Measurements from ENCODE around the gene PIP5K1B. TPM values are rescaled to one million over a fixed set of nuclear protein-coding genes. Genes with fewer than 3 reads are reported as not detected.

Gene PIP5K1B
- total and polyA plus RNA-seq, 10 of the 15 experiments (the other 5 are each of a cell fraction or from before 2014, with no cell fraction given): 6.8 to 16.3 (median 10.6) TPM

DNA sequence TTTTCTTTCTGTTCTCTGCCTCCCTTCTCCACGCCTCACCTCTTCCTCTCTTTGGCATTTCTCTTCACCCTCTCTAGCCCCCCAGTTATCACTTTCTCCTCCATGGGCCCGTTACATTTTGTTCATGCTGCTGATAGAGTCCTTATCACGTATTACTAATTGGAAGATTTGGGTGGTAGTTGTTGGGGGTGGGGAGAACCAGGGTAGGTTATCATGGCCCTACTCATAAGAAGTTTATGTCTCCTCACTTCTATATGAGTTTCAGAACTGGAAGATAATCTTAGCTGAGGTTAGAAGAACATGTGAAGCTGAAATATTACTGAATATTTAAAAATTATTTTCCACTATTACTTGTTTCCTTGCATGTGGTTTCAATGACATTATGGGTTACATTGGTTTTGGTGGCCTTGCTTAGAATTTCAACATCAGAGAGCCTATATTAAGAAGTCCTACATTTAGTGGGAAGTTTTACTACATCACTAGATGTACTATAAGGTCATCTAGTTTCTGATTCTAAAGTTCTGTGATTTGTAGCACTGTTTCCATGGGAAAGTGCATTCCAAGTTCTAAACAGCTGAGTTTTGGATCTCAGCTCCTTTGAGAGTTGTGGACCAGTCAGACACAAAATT, 36.8 kb downstream of the PIP5K1B start:
- POLR2A ChIA-PET: no interaction called here
- FAIRE-seq: no peak
- Histone ChIP-seq H4K20me1 (ENCODE audit: control insufficient read depth, insufficient read depth) (no peaks in the 10 kb centered on the region; the same call in 1 of the 2 replicates), H3K4me1 (ENCODE audit: control insufficient read depth, insufficient read depth, low read length) (no peaks in the 10 kb centered on the region), H3K27ac (ENCODE audit: control insufficient read depth, insufficient read depth) (no peak overlapping the region), H3K27me3 (replicated peaks in 1 of 2; ENCODE audit: control insufficient read depth in 2 of 2, insufficient read depth in 2 of 2, low read length in 1 of 2) (no peaks in the 10 kb centered on the region), H3K4me2 (ENCODE audit: control insufficient read depth, insufficient read depth) (no peak overlapping the region), H3K9ac (ENCODE audit: control insufficient read depth, insufficient read depth, low read length) (no peak overlapping the region), H3K4me3 (no peak overlapping the region), H2AFZ (ENCODE audit: control insufficient read depth, low read depth, low read length) (no peak overlapping the region), H3K36me3 (ENCODE audit: control insufficient read depth in 2 of 2, insufficient read depth in 2 of 2, low read length in 1 of 2) (no peaks in the 10 kb centered on the region; a peak in 1 of 4 replicates), H3K9me3 (replicated peaks; ENCODE audit: control insufficient read depth, insufficient read depth, low read length) (no peaks in the 10 kb centered on the region), H3K79me2 (ENCODE audit: control insufficient read depth, insufficient read depth, low read length) (no peaks in the 10 kb centered on the region)
- TF ChIP-seq DPF2 (IDR thresholded peaks at IDR 0.05) (no peak), FOXM1 (IDR thresholded peaks at IDR 0.05; ENCODE audit: low read depth, low read length) (no peak), ZNF274 (IDR thresholded peaks at IDR 0.05; ENCODE audit: insufficient read depth, insufficient read length) (no peak), KDM1A (IDR thresholded peaks at IDR 0.05; ENCODE audit: borderline replicate concordance) (no peak), SUPT20H (IDR thresholded peaks at IDR 0.05; ENCODE audit: borderline replicate concordance, control insufficient read depth, low read depth, low read length) (no peak), EZH2 (IDR thresholded peaks at IDR 0.05; ENCODE audit: borderline replicate concordance, control insufficient read depth, low read depth, low read length) (no peak), SREBF2 (IDR thresholded peaks at IDR 0.05; ENCODE audit: low read length) (no peak), RAD51 (IDR thresholded peaks at IDR 0.05) (no peak), TCF12 (IDR thresholded peaks at IDR 0.05; ENCODE audit: low read depth, low read length) (no peak)
- TF ChIP-seq, protein P1, sequence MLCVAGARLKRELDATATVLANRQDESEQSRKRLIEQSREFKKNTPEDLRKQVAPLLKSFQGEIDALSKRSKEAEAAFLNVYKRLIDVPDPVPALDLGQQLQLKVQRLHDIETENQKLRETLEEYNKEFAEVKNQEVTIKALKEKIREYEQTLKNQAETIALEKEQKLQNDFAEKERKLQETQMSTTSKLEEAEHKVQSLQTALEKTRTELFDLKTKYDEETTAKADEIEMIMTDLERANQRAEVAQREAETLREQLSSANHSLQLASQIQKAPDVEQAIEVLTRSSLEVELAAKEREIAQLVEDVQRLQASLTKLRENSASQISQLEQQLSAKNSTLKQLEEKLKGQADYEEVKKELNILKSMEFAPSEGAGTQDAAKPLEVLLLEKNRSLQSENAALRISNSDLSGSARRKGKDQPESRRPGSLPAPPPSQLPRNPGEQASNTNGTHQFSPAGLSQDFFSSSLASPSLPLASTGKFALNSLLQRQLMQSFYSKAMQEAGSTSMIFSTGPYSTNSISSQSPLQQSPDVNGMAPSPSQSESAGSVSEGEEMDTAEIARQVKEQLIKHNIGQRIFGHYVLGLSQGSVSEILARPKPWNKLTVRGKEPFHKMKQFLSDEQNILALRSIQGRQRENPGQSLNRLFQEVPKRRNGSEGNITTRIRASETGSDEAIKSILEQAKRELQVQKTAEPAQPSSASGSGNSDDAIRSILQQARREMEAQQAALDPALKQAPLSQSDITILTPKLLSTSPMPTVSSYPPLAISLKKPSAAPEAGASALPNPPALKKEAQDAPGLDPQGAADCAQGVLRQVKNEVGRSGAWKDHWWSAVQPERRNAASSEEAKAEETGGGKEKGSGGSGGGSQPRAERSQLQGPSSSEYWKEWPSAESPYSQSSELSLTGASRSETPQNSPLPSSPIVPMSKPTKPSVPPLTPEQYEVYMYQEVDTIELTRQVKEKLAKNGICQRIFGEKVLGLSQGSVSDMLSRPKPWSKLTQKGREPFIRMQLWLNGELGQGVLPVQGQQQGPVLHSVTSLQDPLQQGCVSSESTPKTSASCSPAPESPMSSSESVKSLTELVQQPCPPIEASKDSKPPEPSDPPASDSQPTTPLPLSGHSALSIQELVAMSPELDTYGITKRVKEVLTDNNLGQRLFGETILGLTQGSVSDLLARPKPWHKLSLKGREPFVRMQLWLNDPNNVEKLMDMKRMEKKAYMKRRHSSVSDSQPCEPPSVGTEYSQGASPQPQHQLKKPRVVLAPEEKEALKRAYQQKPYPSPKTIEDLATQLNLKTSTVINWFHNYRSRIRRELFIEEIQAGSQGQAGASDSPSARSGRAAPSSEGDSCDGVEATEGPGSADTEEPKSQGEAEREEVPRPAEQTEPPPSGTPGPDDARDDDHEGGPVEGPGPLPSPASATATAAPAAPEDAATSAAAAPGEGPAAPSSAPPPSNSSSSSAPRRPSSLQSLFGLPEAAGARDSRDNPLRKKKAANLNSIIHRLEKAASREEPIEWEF (IDR thresholded peaks at IDR 0.05; ENCODE audit: insufficient replicate concordance, low read depth, low read length): no peak
- WGBS (ENCODE audit: insufficient coverage, insufficient replicate concordance, low lambda C conversion rate, missing lambda C conversion rate): 98% methylated on average over 3 of the region's 3 CpGs
- no peak for ATAC-seq
- no TSS peak for BruUV-seq (replicated peaks)
- CTCF ChIA-PET: no interaction called here
- in situ Hi-C loops (cut with MboI) (no loop called here), intact Hi-C loops (cut with micrococcal nuclease; ENCODE audit: unreplicated experiment) (no loop called here)
- SMC1A ChIA-PET (ENCODE audit: uncharacterized antibody, unreplicated experiment): interaction anchor here (1.0 to 1.1 kb wide), 2 partner anchors 13 to 58 kb away, joined by 3 read pairs; no protein-coding TSS in a partner anchor
- RAD21 ChIA-PET (ENCODE audit: unreplicated experiment): no interaction called here
- no peak for DNase-seq (ENCODE audit: low read depth, low spot score)
